NT2/D1 (cell line): Measurements from ENCODE around the gene OPCML.

ENCODE experiments used
- SUZ12 ChIP-seq: IDR thresholded peaks from 2 replicates; pipeline ENCODE4 v1.6.1; 2011; ENCODE audit not compliant: insufficient read length, insufficient read depth; ENCODE audit errors: extremely low read depth
- ZNF274 ChIP-seq: IDR thresholded peaks from 2 replicates; pipeline ENCODE4 v1.6.1; 2011; ENCODE audit warnings: mild to moderate bottlenecking, low read depth, low read length

- TF ChIP-seq ZNF274, result no peak
- TF ChIP-seq SUZ12, result no peak
Observed at GRCh38 chr11:132421555-132421954, 1110.7 kb downstream of the OPCML start.
